ENCODE data around the gene ADM2.
A peak's percentile ranks its signal among the peaks of the same experiment; 100 is the strongest.
"Not testable (repeated sequence)": the region's sequence is repeated elsewhere in the genome, so short reads cannot be mapped to it uniquely, and the experiment has no call there.

The ADM2 gene

DNA sequence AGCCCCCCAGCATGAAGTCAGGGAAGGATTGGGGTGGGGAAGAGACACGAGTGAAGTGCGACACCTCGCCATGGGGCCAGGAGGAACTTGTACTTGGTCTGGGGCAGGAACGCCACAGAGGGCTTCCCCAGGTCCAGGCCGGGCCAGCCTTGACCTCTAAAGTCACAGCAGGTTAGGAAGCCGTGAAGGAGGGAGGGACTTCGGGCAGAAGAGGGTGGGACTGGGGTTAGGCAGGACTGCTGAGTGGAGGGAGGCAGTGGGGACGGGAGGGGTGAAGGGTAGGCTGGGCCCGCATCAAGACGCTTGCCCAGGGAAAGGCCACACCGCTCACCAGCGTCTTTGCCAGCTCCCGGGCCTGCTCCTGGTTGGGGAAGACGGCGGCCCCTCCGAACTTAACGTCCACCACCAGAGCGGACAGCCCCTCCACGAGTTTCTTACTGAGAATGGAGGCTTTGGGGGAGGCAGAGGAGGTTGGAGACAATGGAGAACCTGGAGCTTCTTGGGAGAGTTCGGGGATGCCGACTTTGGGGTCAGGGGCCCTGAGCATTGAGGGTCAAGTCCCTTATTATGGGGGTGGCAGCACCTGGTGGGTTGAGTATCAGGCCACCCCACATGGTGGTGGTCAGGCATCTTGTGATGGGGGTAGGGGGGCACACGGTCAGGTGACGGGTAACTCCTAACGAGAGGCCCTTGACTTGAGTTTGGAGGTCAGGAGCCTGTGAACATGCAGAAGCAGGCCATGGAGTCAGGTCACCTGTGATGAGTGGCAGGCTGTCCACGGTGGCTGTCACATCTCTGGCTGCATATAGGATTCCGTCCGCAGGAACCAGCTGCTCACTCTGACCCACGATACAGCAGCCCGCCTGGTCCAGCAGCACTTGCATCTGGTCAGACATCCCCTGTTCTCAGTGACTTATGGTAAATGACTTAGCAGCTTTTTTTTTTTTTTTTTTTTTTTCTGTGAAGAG is 45.8 kb downstream of the ADM2 start:
- DNase-seq, result no peak

DNA sequence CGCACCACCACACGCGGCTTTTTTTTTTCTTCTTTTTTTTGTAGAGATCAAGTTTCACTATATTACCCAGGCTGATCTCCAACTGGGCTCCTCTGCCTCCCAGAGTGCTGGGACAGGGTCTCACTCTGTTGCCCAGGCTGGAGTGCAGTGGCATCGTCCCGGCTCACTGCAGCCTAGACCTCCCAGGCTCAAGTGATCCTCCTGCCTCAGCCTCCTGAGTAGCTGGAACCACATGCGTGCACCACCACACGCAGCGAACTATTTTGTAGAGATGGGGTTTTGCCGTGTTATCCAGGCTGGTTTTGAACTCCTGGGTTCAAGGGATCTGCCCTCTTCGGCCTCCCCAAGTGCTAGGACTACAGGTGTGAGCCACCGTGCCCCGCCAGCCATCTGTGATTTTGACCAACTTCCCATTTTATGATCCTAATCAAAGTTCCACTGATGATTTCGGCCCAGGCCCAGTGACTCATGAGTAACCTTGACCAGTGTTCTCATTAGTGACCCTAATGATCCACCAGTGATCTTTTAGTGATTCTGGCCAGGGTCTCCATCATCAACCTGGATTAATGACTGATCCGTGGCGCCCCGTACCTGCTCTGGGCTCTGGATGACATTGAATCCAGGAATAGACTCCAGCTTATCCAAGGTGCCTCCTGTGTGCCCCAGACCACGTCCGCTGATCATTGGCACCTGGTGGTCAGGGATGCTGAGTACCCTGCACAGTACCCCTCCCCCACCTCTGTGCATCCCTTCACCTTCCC is 46.8 kb downstream of the ADM2 start:
- no peak for DNase-seq

DNA sequence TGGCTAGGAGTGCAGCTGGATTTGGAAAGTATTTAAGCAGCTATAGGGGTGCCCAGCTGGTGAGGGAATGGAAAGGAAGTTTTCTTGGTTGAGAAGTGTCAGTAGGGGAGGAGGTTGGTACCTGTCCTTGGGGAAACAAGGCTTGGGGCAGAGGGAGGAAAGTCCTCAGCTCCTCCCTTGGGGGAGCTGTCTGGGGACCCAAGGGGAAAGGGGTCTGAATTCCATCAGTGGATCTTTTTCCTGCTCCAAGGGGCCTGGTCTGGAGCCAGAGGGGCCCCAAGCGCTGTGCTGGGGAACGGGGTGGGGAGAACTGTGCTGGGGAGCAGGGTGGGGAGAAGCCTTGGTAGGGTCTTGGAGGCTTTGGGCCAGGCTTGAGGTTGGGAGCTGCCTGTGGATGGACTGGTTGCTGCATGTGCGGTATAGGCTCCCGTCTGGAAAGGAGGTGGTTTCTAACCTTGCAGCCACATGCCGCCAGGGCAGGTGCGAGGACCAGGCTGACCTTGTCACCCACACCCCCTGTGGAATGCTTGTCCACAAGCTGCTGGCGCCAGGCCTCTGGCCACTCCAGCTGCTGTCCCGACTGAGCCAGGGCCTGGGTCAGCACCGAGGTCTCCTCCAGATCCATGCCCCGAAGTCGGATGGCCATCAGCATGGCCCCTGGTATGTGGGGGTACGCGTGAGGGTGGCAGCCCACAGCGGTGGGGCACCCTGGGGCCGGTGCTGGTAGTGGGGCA is 47.5 kb downstream of the ADM2 start:
- no peak for DNase-seq

DNA sequence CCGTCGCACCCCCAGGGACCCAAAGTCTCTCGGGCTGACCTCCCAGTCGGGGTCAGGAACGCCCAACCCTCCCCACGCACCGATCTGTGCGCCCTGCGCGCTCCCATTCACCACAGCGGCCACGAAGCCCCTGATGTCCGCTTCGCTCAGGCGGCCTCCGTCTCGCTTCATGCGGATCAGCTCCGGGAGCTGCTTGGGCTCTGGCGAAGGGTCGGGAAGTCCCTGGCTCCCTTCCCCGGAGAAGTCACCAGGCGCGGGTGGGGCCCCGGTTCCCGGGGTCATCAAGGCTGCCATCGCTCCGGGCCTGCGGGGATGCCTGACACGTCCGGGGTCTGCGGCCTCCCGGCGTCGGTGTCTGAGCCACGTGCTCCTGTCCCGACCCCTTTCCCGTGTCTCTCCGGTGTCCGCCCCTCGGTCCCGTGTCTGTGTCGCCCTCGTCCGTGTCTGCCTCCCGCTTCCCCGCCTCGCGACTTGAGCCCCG is 48.1 kb downstream of the ADM2 start:
- DNase-seq, result no peak

DNA sequence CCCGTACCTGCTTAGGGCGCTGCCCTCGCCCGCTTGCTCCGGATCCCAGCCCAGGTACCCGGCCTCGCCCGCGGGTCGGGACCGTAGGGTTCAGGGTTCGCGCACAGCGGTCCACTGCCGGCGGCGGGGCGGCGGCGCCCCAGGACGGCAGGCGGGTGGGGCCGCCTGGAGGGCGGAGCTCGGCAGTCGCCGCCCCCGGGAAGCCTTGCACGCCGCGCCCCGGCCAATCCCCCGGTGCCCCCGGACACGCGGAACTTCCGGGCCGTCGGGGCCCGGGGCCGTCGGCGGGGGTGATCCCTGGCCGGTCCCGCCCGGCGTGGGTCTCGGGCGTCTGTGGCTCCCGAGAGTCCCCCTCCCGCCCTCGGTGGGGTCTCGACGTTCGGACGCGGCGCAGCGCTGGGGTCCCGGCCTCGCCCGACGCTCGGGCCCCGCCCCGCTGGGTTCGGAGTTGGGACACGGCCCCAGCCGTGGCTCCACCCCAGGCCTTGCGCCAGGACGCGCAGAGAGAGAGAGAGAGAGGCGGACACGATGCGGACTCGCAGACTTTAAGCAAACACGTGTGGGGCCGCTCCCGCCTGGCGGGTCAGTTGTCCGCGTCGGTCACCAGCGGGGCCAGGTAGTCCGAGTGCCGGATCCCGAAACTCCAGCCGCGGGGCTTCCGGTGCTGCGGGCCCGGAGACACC is 48.7 kb downstream of the ADM2 start, which contains the start of gene TYMP:
Gene TYMP (minus strand): TSS at position 116 of the 683 bp plus-strand sequence. CDS start 303 bp downstream, outside the sequence.
- no peak for DNase-seq

DNA sequence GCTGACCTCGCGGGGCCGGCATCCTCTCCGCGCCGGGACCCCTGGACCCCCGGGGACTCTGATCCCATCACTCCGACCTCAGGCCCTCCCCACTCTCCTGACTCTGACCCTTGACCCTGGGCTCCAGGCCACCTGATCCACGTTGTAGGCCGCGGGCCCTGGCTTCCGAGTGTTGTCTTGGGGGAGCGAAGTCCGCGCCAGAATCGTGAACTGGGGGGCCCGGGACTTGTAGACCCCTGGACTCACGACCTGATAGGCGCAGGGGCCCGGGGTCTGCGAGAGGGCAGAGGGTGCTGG is 49.2 kb downstream of the ADM2 start:
- DNase-seq, result no peak

DNA sequence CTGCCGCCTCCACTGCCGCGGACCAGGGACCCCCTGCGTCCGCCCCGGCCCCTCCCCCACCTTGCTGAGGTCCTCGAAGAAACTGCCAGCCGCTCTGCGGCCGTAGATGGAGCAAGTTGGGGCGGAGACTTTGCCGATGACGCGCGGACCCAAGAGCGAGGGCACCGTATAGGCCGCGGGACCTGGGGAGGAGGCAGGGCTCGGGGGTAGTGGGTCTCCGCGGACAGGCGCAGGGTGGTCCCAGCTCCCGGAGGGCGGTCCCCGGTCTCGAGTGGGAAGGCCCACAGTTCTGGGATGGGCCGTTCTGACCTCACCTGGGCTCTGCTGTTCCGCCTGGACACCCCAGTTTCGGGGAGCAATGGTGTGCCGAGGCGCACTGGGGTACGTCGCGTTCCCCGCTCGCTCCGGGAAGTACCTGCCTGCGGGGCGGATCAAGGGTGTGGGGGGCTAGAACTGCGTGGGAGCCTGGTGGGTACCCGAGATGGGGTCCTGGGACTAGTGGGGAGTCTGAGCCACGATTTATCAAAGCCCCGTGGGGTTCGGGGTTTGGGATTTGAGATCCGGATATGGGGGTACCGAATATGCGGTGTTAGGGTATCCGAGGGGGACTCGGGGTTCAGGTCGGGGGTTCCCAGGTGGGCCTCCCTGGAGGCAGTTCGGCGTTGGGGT is 49.7 kb downstream of the ADM2 start:
- peak; percentile 14 for DNase-seq

DNA sequence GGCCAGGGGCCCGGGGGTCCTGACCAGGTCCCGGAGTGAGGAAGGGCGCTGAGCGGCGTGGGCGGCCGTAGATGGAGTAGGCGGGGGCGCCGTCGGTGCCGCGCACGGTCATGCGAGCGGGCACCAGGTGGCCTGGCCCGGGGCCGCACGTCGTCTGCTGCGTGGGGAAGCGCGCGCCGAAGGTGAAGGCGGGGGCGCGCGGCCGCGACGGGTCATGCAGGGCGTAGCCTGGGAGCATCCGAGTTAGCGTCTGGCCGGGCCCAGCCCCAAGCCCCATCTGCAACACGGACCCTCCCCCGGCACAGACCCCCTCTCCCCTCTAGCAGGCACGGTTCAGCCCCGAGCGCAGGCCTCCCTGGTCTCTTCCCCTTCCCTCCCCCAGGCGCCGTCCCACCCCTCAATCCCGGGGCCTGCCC is 50.2 kb downstream of the ADM2 start:
- no peak for DNase-seq

DNA sequence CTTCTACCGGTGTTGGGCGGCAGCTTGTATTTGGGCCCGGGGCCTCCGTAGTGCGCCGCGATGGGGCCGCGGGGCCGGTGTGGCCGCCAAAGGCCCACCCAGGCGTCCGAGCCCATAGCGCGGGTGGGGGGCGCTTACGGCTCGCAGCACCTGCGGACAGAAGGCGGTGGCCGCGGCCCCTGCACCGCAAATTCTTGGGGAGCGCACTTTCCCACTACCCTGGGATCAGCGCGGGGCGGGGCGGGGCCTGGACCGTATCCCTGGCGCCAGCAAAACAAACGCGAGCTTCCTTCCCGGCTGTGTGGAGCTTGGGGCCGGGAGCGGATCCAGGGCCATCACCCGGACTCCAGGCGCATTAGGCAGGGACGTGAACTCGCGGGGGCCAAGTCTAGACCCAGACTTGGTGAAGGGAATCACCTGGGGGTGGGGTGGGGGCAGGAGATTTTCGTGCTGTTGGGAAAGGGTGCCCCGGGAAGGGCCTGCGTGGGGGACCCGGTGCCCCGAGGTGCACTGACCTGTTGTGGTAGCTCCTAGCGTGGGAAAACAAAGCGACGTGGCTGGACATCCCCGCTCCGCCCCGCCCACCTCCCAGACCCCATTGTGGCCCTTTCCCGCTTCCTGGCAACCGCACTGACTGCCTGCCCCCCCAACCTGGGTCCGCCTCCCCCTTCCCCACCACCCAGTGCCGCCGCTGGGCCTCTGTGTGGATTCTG is 50.8 kb downstream of the ADM2 start:
- no peak for DNase-seq

DNA sequence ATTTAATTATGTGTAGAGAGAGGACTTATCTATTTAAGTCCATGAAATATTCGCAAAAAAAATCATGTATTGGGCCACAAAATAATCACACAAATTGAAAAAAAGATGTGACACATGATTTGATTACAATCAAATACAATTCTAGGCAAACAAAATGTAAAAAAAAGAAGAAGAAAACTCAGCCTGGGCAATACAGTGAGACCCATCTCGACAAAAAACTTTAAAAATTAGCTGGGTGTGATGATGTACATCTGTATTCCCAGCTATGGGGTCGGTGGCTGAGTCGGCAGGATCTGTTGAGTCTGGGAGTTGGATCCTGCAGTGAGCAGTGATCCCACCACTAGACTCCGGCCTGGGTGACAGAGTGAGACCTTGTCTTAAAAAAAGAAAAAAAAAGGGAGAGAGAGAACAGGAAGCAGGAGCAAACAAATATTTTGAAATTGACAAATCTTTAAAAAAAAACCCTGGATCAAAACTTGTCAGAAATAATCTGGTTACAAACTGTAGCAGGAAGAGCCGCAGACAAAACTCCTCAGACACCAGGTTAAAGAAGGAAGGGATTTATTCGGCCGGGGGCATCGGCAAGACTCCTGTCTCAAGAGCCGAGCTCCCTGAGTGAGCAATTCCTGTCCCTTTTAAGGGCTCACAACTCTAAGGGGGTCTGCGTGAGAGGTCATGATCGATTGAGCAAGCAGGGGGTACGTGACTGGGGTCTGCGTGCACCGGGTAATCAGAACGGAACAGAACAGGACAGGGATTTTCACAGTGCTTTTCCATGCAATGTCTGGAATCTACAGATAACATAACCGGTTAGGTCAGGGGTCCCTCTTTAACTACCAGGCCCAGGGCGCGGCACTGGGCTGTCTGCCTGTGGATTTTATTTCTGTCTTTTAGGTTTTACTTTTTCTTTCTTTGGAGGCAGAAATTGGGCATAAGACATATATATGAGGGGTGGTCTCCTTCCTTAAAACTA is 51.8 kb downstream of the ADM2 start:
- no peak for DNase-seq

DNA sequence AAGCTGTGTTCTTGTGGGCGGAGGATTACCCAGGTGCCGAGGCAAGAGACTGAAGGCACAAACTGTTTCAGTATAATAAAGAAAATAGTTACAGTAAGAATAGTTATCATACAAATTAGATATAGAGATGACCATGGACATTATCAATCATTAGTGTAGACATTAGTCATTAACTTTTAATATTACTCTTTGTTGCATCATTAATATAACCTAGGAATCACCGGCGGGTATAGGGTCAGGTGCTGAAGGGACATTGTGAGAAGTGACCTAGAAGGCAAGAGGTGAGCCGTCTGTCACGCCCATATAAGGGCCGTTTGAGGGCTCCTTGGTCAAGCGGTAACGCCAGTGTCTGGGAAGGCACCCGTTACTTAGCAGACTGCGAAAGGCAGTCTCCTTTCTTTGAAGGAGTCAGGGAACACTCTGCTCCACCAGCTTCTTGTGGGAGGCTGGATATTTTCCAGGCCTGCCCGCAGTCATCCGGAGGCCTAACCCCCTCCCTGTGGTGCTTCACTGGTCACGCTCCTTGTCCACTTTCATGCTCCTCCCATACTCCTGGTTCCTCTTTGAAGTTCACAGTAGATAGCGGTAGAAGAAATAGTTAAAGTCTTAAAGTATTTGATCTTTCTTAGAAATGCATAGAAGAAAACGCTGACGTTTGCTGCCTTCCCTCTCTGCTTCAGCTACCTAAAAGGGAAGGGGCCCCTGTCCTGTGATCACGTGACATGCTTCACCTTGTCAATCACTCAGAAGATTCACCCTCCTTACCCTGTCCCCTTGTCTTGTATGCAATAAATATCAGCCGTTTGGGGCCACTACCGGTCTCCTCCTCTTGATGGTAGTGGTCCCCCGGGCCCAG is 52.7 kb downstream of the ADM2 start:
- not testable (repeated sequence) for DNase-seq

DNA sequence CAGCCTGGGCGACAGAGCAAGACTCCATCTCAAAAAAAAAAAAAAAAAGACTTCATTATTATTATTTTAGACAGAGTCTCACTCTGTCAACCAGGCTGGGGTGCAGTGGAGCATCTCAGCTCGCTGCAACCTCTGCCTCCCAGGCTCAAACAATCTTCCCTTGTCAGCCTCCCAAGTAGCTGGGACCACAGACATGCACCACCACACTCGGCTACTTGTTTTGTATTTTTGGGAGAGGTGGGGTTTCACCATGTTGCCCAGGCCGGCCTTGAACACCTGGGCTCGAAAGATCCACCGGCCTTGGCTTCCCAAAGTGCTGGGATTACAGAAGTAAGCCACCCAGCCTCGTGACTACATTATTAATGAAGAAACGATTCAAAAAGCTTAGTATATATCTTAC is 53.8 kb downstream of the ADM2 start:
- DNase-seq, result no peak
